GM19324 (cell line): ENCODE measurements around the gene NDUFA13.

Source experiments
- ATAC-seq: cut with Tn5 transposase; IDR thresholded peaks from one replicate; pipeline ENCODE4 v1.9.1; 2021; ENCODE audit warnings: mild to moderate bottlenecking, moderate library complexity; ENCODE audit not compliant: unreplicated experiment, low FRiP score

NDUFA13 gene

DNA sequence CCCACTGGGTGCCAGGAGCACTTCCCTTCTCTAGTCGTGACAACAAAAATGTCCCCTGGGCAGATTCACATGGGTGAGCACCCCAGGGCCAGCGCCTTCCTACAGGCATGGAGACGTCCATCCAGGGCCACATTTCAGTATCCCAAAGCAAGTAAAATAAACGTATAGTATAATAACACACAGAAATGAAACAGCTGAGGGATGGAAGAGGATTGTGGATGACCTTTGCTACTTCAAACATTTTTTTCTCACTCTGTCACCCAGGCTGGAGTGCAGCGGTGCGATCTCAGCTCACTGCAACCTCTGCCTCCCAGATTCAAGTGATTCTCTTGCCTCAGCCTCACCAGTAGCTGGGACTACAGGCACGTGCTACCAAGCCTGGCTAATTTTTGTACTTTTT is 50.3 kb downstream of the NDUFA13 start:
- no peak for ATAC-seq

DNA sequence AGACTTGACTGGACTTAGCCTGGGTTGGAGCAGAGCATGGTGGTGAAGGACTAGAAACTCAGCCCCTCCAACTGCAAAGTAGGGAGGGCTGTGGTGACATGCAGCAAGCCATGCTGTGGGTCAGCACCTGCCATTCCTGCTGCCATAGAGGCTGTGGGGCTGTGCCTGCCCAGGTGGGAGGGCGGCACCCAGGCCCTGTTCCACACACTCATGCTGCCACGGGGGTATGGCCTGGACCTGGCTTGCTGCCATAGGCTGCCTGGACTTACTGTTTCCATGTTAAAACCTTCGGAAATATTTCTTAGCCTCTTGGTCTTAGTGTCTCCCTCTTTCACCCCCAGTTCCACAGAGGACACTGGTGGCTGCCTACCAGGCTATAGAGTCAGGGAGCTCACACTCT is 51.4 kb downstream of the NDUFA13 start:
- ATAC-seq = no peak

GRCh38 chr19:19568802-19569756 is 53.1 kb downstream of the NDUFA13 start:
- no peak for ATAC-seq

GRCh38 chr19:19570571-19570970 is 54.5 kb downstream of the NDUFA13 start:
- ATAC-seq = no peak

- no peak for ATAC-seq
Observed at GRCh38 chr19:19571071-19571786, 55.2 kb downstream of the NDUFA13 start.

DNA sequence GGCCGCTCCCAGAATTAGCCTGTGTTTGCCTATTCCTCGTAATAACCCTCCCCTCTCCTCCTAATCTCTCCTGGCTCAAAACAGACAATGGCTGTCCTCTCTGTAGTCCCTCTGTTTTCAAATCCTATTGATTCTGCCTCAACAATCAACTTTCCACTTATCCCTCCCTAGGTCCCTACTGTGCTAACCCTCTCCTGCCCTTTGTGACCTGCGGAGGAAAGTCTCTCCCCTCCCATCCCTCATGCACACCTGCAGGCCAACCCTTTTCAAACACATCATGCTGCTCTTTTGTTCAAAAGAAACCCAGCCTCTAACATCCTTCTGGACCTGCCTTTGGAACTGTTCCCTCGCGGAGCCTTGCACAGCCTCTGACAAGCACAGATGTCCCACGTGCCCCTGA is 59.4 kb downstream of the NDUFA13 start:
- ATAC-seq = no peak
